ENCODE data around the gene CMKLR1.

The CMKLR1 gene

GRCh38 chr12:108345716-108346633 lies 6.9 kb upstream of the CMKLR1 start:
- no peak overlapping the region for H3K4me3 ChIP-seq (ENCODE audit: low read depth, low read length)
- TF ChIP-seq CTCF (IDR thresholded peaks at IDR 0.05; ENCODE audit: low read depth, low read length), result no peak

DNA sequence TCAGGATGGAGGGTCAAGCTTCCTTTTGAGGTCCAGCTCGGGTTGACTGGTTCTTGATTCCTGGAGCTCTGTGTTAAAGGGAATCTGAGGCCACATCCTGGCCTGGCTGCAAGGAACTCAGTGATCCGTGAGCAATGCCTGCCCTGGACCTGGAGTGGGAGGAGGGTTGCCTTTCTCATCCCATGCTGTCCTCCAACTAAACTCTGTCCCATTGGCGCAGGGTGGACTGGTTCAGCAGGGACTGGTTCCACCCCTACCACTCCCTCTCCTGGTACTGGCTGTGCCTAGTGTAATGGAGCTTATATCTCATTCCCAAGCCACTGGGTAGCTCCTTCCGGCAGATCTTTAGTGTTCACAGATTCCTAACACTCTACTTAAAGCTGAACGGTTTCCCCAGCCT lies 3.9 kb upstream of the CMKLR1 start:
- H3K4me3 ChIP-seq (ENCODE audit: low read depth, low read length), result no peak overlapping the region
- no peak for TF ChIP-seq CTCF (IDR thresholded peaks at IDR 0.05; ENCODE audit: low read depth, low read length)

DNA sequence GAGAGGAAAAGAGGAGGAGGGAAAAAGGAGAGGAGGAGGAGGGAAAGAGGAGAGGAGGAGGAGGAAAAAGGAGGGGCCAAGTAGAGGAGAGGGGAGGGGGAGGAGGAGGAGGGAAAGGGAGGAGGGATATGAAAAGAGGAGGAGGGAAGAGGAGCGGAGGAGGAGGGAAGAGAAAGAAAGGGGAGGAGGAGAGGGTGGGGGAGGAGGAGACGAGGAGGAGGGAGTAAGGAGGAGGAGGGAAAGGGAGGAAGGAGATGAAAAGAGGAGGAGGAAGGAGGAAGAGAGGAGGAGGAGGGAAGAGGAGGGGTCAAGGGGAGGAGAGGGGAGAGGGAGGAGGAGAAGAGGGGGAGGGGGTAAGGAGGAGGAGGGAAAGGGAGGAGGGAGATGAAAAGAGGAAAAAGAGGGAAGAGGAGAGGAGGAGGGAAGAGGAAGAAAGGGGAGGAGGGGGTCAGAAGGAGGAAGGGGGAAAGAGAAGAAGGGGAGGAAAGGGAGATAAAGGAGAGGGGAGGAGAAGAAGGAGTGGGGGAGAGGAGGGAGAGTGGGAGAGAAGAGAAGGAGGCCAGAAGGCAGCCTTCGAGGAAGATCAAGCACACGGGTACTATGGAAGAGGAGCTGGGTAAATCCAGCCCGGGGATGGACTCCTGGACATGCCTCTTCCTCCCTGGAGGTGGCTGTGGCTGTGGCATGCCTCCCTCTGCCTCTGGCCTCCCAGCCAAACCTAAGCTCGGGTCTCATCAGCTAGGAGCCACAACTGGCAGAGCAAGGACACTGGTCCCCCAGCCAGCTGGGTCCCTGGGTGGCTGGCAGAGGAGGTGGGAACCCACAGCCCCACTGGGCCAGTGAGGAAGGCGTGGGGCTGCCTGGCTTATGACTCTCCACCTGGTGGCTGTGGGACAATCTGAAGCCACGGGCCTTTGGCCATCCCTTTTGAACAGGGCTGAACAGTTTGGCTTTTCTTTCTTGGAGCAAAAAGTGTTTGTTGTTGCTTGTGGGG lies 3.0 kb upstream of the CMKLR1 start:
- TF ChIP-seq CTCF (IDR thresholded peaks at IDR 0.05; ENCODE audit: low read depth, low read length), result no peak
- no peak overlapping the region for H3K4me3 ChIP-seq (ENCODE audit: low read depth, low read length)

DNA sequence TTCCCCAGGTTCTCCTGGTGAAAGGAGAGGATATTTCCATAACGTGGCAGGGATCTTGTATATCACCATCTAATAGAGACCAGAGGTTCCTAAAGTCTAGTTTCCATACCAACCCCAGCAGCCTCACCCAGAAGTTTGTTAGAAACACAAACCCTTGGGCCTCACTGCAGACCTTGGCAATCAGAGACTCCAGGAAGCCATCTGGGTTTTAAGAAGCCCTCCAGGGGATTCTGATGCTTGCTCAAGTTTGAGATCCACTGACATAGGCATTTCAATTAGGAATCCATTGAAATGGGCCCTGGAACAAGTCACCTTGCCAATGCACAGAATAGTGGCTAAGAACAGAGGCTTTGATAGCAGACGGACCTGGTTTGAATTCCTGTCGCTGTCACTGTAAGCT lies 2.2 kb upstream of the CMKLR1 start:
- TF ChIP-seq CTCF (IDR thresholded peaks at IDR 0.05; ENCODE audit: low read depth, low read length), result no peak
- no peak overlapping the region for H3K4me3 ChIP-seq (ENCODE audit: low read depth, low read length)

GRCh38 chr12:108340037-108340436 lies 926 bp upstream of the CMKLR1 start:
- H3K4me3 ChIP-seq (ENCODE audit: low read depth, low read length), result no peak overlapping the region
- no peak for TF ChIP-seq CTCF (IDR thresholded peaks at IDR 0.05; ENCODE audit: low read depth, low read length)

DNA sequence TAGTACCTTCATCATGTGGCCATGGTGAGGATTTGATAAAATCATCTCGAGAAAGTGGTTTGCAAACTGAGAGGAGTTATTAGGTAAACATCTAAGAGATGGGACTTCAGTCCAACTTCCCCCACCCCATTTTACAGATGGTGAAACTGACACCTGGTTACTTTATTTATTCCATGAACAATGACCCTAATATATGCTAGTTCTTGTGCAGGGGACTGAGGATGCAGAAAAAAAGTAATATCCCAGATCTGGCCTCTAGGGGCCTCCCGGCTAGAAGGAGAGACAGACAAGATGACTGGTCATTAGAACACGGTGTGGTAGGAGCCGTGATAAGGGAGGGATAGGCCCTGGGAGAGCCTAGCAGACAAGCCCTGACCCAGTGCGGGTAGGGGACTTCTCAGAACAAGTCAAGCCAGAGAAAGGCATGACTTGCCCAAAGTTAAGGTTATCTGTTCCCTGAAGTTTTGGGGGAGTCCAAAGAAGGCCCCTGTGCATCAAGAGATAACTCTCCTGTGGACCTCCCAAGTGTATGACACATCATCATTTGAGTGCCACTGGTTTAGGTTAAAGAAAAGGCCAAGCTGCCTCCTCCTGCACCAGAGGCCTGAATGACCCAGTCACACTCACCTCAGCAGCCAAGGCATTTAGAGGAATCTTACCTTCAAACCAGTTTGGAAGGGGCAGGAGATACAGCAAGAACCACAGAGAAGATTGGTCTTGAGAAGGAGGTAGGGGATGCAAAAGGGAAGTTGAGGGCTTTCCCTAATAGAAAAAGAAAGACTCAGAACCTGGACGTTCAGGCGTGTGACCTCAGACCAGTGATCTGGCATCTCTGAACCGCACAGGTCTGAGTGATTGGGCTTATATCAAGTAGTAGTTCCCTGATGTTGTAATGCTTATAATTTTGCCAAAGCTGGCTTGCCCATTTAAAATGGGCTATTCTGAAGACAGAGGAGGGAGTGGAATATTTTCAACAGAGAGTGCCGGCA lies 1.6 kb downstream of the CMKLR1 start:
- TF ChIP-seq CTCF (IDR thresholded peaks at IDR 0.05; ENCODE audit: low read depth, low read length), result no peak
- H3K4me3 ChIP-seq (ENCODE audit: low read depth, low read length), result no peak overlapping the region
